NCI-H187 treated with DMSO at 0.1 percent for 48 hours (cell line): Measurements from ENCODE around the gene DCTN4.
"Not testable (repeated sequence)": the region's sequence is repeated elsewhere in the genome, so short reads cannot be mapped to it uniquely, and the experiment has no call there.

Experiments
- DNase-seq: peaks from one replicate; lab custom pipeline; 2025; lab: John Stamatoyannopoulos, UW

The DCTN4 gene

GRCh38 chr5:150778517-150779396, 19.9 kb upstream of the DCTN4 start, which contains the start of gene SMIM3:
Gene SMIM3, plus strand, starts transcription at chr5:150778757. Its CDS starts 16,684 bp downstream, at chr5:150795441.
- DNase-seq: no peak

DNA sequence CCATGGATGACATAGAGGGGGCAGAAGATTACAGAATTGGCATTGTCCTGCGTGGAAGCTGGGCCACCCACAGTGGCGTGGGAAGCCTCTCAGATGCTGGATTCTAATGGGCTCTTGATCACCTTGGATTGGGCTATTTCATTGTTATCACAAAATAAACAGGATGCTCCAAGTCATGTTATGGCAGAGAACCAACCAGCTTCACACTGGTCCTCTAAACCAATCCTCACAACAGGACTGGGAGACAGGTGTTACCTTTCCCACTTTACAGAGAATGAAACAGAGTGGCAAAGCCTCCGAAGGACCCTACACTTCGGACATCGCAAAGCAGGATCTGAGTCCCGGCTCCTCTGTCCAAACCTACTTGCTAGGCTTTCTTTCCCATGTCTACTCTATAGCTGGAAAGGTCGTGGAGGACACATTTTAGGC, 19.3 kb upstream of the DCTN4 start:
- no peak for DNase-seq

- DNase-seq: no peak
Measured at GRCh38 chr5:150777685-150778084, 18.9 kb upstream of the DCTN4 start.

- DNase-seq: no peak
Measured at GRCh38 chr5:150774145-150774544, 15.3 kb upstream of the DCTN4 start.

GRCh38 chr5:150771034-150771795, 12.4 kb upstream of the DCTN4 start:
- DNase-seq: no peak

- DNase-seq: no peak
Measured at GRCh38 chr5:150766251-150766650, 7.4 kb upstream of the DCTN4 start.

DNA sequence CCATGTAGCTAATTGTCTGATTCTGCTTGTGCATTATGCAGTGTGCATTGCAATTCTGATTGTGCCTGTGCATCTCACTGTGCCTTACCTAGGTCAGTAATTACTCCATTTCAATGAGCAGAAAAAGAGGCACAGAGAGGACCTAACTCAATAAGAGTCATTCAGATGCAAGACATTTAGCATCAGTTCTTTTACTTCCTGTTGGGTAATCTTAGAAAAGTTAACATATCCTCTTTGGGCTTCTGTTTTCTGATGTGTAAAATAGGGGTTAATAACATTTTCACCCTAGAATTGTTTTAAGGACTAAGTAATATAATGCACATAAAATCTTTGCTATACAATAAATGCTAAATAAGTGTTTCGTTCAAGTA, 7.0 kb upstream of the DCTN4 start:
- DNase-seq: no peak

GRCh38 chr5:150765011-150765798, 6.4 kb upstream of the DCTN4 start:
- DNase-seq: no peak

DNA sequence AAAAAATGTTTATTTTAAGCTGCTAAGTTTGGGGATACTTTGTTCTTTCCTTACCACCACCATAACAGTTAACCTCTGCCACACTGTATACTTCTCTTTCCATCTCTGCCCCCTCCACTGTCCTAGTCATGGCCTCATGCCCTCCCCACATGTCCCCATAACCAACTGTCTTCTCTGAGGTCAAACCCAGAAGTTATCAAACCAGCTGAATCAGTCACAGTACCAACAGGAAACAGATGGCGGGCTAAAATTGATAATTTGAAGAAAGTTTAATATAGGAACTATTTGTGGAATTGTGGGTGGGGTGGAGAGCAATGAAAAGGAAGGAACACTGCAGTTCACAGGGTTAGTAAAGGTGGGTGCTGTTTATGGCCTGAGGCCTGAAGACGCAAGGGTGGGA, 5.7 kb upstream of the DCTN4 start:
- DNase-seq: no peak

GRCh38 chr5:150763023-150763769, 4.4 kb upstream of the DCTN4 start:
- DNase-seq: no peak

- no peak for DNase-seq
Measured at GRCh38 chr5:150762211-150762610, 3.4 kb upstream of the DCTN4 start.

DNA sequence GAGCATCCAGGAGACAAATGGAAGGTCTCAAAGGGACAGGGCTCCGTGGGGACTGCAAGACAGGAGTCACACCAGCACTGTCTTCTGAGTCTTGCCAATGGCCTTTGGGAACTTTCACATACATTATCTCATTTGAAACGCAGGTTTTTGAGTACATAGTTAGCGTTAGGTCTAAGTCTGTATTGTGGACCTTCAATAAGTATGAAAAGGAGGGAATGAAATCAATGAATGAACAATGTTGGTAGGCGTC, 442 bp upstream of the DCTN4 start:
- DNase-seq: no peak

DNA sequence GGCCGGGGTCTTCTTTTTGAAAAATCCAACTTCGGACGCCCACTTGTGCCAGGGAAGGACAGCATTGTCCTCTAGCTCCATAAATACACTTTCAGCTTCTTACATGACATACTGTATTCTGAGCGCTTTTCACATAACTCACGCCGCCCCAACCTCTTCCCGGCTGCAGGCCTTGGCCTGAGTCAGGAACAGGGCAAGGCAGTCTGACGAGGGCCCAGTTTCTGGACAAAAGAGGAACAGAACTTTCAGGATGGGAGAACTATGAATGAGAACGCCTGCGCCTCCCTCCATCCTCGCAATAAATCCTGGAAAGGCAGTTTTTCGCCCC, 650 bp downstream of the DCTN4 start:
- DNase-seq: no peak

DNA sequence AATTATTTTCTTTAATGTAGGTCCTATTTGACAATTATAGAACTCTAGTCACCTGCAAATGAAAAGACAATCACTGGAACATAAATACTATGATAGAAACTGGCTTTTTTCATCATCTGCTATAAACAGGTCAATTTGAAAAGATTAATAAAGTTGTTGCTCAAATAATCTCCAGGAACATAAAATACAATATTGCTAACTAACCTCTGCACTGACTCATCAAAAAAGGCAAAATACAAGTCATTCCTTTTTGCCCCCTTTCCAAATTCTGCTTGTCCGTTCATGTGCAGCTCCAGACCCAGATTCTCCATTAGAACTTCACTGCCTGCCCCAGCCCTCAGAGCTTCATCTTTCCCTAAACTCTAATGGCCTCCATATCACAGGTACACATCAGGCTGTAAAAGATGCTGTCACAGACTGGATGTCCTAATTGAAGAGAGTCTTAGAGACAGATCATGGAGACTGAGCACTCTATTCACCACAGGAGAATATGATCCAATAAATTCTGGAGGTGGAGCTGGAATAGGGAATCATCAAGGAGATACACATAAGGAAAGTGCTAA, 1.6 kb downstream of the DCTN4 start:
- no peak for DNase-seq

- DNase-seq: no peak
Measured at GRCh38 chr5:150753863-150754262, 5.0 kb downstream of the DCTN4 start.

DNA sequence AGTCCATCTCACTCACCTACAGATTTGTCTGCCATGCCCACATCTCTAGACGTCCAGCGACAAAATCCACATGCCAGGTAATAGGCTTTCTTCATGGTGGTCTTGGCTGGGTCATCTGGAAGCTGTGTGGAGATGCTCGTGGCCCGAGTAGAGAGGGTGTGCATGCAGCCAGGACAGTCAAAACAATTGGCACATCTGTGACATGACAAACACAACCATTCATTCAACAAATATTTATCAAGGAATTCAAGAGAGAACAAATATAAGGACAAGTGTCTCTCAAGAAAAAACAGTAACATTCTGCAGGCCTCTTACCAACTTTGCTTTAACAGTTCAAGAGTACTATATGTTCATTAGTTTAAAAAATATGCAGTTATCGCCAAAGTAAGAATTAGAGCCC, 5.4 kb downstream of the DCTN4 start:
- no peak for DNase-seq

- DNase-seq: no peak
Measured at GRCh38 chr5:150751096-150751891, 7.5 kb downstream of the DCTN4 start.

DNA sequence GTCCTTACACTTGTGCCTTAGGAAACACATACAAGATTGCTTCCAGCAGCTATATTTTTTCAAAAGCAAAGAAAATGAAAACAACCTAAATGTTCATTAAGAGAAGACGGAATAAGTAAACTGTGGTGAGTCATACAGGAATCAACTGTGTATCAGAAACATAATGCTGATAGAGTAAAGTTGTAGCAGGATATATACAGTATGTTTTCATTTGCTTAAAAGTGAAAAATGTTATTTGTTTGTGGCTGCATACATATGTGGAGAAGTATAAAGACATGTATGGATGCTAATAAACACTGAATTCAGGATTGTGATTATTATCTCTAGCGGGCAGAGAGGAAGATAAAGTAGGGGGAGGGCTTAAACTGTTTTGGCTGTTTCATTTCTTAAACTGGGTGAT, 8.3 kb downstream of the DCTN4 start:
- DNase-seq: no peak

- not testable (repeated sequence) for DNase-seq
Measured at GRCh38 chr5:150743142-150743488, 15.7 kb downstream of the DCTN4 start.

DNA sequence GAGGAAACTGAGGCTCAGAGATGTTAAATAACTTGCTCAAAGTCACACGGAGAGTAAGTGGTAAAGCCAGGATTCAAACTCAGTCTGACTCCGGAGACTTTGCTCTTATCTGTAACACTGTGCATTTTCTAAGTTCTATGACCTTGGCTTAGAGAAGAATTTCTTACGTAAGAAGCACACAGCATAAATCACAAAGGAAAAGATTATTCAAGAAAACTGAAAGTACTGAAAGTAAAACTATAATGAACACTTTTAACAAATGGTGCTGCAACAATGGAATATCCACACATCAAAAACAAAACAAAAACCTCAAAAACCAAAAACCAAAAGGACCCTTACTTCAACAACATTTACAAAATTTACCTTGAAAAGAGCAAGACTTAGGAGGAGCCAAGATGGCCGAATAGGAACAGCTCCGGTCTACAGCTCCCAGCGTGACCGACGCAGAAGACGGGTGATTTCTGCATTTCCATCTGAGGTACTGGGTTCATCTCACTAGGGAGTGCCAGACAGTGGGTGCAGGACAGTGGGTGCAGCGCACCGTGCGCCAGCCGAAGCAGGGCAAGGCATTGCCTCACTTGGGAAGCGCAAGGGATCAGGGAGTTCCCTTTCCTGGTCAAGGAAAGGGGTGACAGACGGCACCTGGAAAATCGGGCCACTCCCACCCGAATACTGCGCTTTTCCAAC, 16.2 kb downstream of the DCTN4 start:
- not testable (repeated sequence) for DNase-seq
